ENCODE measurements around the gene NRDC. TPM values are rescaled to one million over a fixed set of nuclear protein-coding genes. Genes with fewer than 3 reads are reported as not detected.

NRDC gene
- total RNA-seq, 1 experiment from 2014 or later, result 176 TPM

- Mint-ChIP-seq H3K4me1 (ENCODE audit: insufficient read depth, unreplicated experiment) (no peaks in the 10 kb centered on the region), H3K27ac (ENCODE audit: low read depth, unreplicated experiment) (no peak overlapping the region), H3K36me3 (ENCODE audit: insufficient read depth, unreplicated experiment) (peaks cover 94% of the 10 kb centered on the region), H3K9me3 (ENCODE audit: unreplicated experiment) (no peaks in the 10 kb centered on the region), H3K4me3 (ENCODE audit: unreplicated experiment) (no peak overlapping the region), H3K27me3 (ENCODE audit: insufficient read depth, unreplicated experiment) (no peaks in the 10 kb centered on the region)
- no TSS peak for BruUV-seq (replicated peaks)
- CTCF ChIA-PET, result interaction anchor here (2.1 kb wide), 1 partner anchor 19 kb away, joined by 6 read pairs; no protein-coding TSS in a partner anchor
- intact Hi-C loops (cut with micrococcal nuclease), result no loop called here
- POLR2A ChIA-PET, result interaction anchor here (1.0 to 1.3 kb wide), 2 partner anchors 20 to 81 kb away, joined by 3 read pairs; no protein-coding TSS in a partner anchor
- no peak for DNase-seq (ENCODE audit: unreplicated experiment)
- TF ChIP-seq, protein P1, sequence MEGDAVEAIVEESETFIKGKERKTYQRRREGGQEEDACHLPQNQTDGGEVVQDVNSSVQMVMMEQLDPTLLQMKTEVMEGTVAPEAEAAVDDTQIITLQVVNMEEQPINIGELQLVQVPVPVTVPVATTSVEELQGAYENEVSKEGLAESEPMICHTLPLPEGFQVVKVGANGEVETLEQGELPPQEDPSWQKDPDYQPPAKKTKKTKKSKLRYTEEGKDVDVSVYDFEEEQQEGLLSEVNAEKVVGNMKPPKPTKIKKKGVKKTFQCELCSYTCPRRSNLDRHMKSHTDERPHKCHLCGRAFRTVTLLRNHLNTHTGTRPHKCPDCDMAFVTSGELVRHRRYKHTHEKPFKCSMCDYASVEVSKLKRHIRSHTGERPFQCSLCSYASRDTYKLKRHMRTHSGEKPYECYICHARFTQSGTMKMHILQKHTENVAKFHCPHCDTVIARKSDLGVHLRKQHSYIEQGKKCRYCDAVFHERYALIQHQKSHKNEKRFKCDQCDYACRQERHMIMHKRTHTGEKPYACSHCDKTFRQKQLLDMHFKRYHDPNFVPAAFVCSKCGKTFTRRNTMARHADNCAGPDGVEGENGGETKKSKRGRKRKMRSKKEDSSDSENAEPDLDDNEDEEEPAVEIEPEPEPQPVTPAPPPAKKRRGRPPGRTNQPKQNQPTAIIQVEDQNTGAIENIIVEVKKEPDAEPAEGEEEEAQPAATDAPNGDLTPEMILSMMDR (IDR thresholded peaks at IDR 0.05; ENCODE audit: unreplicated experiment), result no peak
These were observed 89.6 kb downstream of the NRDC start for GRCh38 chr1:51788938-51789337.

GRCh38 chr1:51784997-51785421 is 93.5 kb downstream of the NRDC start:
- CTCF ChIA-PET, result interaction anchor here (0.6 to 0.8 kb wide), 2 partner anchors 18 to 338 kb away, joined by 4 read pairs; no protein-coding TSS in a partner anchor
- Mint-ChIP-seq H3K4me1 (ENCODE audit: insufficient read depth, unreplicated experiment) (no peaks in the 10 kb centered on the region), H3K9me3 (ENCODE audit: unreplicated experiment) (no peaks in the 10 kb centered on the region), H3K27me3 (ENCODE audit: insufficient read depth, unreplicated experiment) (no peaks in the 10 kb centered on the region), H3K4me3 (ENCODE audit: unreplicated experiment) (no peak overlapping the region), H3K36me3 (ENCODE audit: insufficient read depth, unreplicated experiment) (peaks cover 87% of the 10 kb centered on the region), H3K27ac (ENCODE audit: low read depth, unreplicated experiment) (no peak overlapping the region)
- intact Hi-C loops (cut with micrococcal nuclease), result no loop called here
- TF ChIP-seq, protein P1 (IDR thresholded peaks at IDR 0.05; ENCODE audit: unreplicated experiment), result no peak
- DNase-seq (ENCODE audit: unreplicated experiment), result no peak
- BruUV-seq (replicated peaks), result no TSS peak
- POLR2A ChIA-PET, result interaction anchor here (1.0 to 1.2 kb wide), 2 partner anchors 10 kb away, joined by 3 to 4 read pairs; no protein-coding TSS in a partner anchor

GRCh38 chr1:51780927-51781326 is 97.6 kb downstream of the NRDC start:
- POLR2A ChIA-PET, result no interaction called here
- peaks cover 68% of the 10 kb centered on the region for H3K36me3 Mint-ChIP-seq (ENCODE audit: insufficient read depth, unreplicated experiment)
- H3K27ac Mint-ChIP-seq (ENCODE audit: low read depth, unreplicated experiment), result no peak overlapping the region
- H3K4me3 Mint-ChIP-seq (ENCODE audit: unreplicated experiment), result no peak overlapping the region
- intact Hi-C loops (cut with micrococcal nuclease), result no loop called here
- BruUV-seq (replicated peaks), result no TSS peak
- H3K9me3 Mint-ChIP-seq (ENCODE audit: unreplicated experiment), result no peaks in the 10 kb centered on the region
- H3K27me3 Mint-ChIP-seq (ENCODE audit: insufficient read depth, unreplicated experiment), result no peaks in the 10 kb centered on the region
- DNase-seq (ENCODE audit: unreplicated experiment), result no peak
- TF ChIP-seq, protein P1 (IDR thresholded peaks at IDR 0.05; ENCODE audit: unreplicated experiment), result no peak
- CTCF ChIA-PET, result interaction anchor here (0.6 to 0.8 kb wide), 3 partner anchors 12 to 153 kb away, joined by 4 to 5 read pairs (median 4); no protein-coding TSS in a partner anchor
- no peaks in the 10 kb centered on the region for H3K4me1 Mint-ChIP-seq (ENCODE audit: insufficient read depth, unreplicated experiment)

GRCh38 chr1:51776408-51776807 is 102.1 kb downstream of the NRDC start:
- peaks cover 67% of the 10 kb centered on the region for H3K36me3 Mint-ChIP-seq (ENCODE audit: insufficient read depth, unreplicated experiment)
- intact Hi-C loops (cut with micrococcal nuclease), result no loop called here
- no peak overlapping the region for H3K4me3 Mint-ChIP-seq (ENCODE audit: unreplicated experiment)
- POLR2A ChIA-PET, result interaction anchor here (1.5 kb wide), 1 partner anchor 139 kb away, joined by 4 read pairs; no protein-coding TSS in a partner anchor
- H3K4me1 Mint-ChIP-seq (ENCODE audit: insufficient read depth, unreplicated experiment), result no peaks in the 10 kb centered on the region
- BruUV-seq (replicated peaks), result no TSS peak
- H3K27ac Mint-ChIP-seq (ENCODE audit: low read depth, unreplicated experiment), result no peak overlapping the region
- no peak for DNase-seq (ENCODE audit: unreplicated experiment)
- H3K9me3 Mint-ChIP-seq (ENCODE audit: unreplicated experiment), result no peaks in the 10 kb centered on the region
- TF ChIP-seq, protein P1 (IDR thresholded peaks at IDR 0.05; ENCODE audit: unreplicated experiment), result no peak
- H3K27me3 Mint-ChIP-seq (ENCODE audit: insufficient read depth, unreplicated experiment), result no peaks in the 10 kb centered on the region
- CTCF ChIA-PET, result interaction anchor here (1.1 kb wide), 1 partner anchor 8 kb away, joined by 4 read pairs; no protein-coding TSS in a partner anchor
